GM12878 (cell line): ENCODE measurements around the gene SMCO4. TPM values are rescaled to one million over a fixed set of nuclear protein-coding genes. Genes with fewer than 3 reads are reported as not detected.

Source experiments
- BMI1 ChIP-seq: fragments of 450-650 bp; IDR thresholded peaks from 2 replicates; pipeline ENCODE4 v1.6.1; 2016; ENCODE audit warnings: mild to moderate bottlenecking, moderate library complexity, borderline replicate concordance
- CHD4 ChIP-seq: fragments of 200-600 bp; sonication (generic); IDR thresholded peaks from 2 replicates; pipeline ENCODE4 v1.6.1; 2016; ENCODE audit warnings: mild to moderate bottlenecking
- FOS ChIP-seq: IDR thresholded peaks from 3 replicates; pipeline ENCODE4 v1.6.1; 2011; ENCODE audit warnings: borderline replicate concordance; ENCODE audit not compliant: insufficient read length; ENCODE audit errors: extremely low read depth
- HSF1 ChIP-seq: fragments of 150-350 bp; IDR thresholded peaks from 2 replicates; pipeline ENCODE4 v1.6.1; 2014; ENCODE audit warnings: mild to moderate bottlenecking, low read depth, low read length
- IKZF2 ChIP-seq, 2 experiments: fragments of 450-650 bp; IDR thresholded peaks; 2 replicates each; pipeline ENCODE4 v1.6.1; 2017; ENCODE audit warnings: mild to moderate bottlenecking in 2 of 2, moderate library complexity in 2 of 2
- IRF5 ChIP-seq: fragments of 450-650 bp; IDR thresholded peaks from 2 replicates; pipeline ENCODE4 v1.6.1; 2017; ENCODE audit warnings: borderline replicate concordance
- JUNB ChIP-seq: IDR thresholded peaks from 2 replicates; pipeline ENCODE4 v1.6.1; 2016; ENCODE audit warnings: antibody characterized with exemption, mild to moderate bottlenecking
- KDM1A ChIP-seq: fragments of 200-600 bp; sonication (generic); IDR thresholded peaks from 2 replicates; pipeline ENCODE4 v1.6.1; 2016; ENCODE audit warnings: borderline replicate concordance
- KLF5 ChIP-seq: fragments of 450-650 bp; IDR thresholded peaks from 2 replicates; pipeline ENCODE4 v1.6.1; 2014; ENCODE audit warnings: mild to moderate bottlenecking; ENCODE audit not compliant: partially characterized antibody
- MEF2B ChIP-seq: fragments of 450-650 bp; IDR thresholded peaks from 2 replicates; pipeline ENCODE4 v1.6.1; 2018; ENCODE audit warnings: mild to moderate bottlenecking, moderate library complexity; ENCODE audit not compliant: partially characterized antibody, poor library complexity, severe bottlenecking
- MTA2 ChIP-seq: fragments of 450-650 bp; IDR thresholded peaks from 2 replicates; pipeline ENCODE4 v1.6.1; 2016; ENCODE audit warnings: low read depth, mild to moderate bottlenecking, moderate library complexity
- NFYB ChIP-seq: IDR thresholded peaks from 2 replicates; pipeline ENCODE4 v1.6.1; 2011; ENCODE audit warnings: low read depth, mild to moderate bottlenecking, low read length, improper control_type of control experiment, moderate library complexity; ENCODE audit not compliant: insufficient read depth
- NR2F1 ChIP-seq: fragments of 450-650 bp; conservative IDR thresholded peaks from 2 replicates; pipeline ENCODE4 v1.6.1; 2017; ENCODE audit warnings: mild to moderate bottlenecking
- PRDM15 ChIP-seq: fragments of 450-650 bp; formaldehyde crosslinking; IDR thresholded peaks from 2 replicates; pipeline ENCODE4 v1.4.0; 2020; ENCODE audit warnings: mild to moderate bottlenecking, moderate library complexity
- RUNX3 ChIP-seq: IDR thresholded peaks from 2 replicates; pipeline ENCODE4 v1.6.1; 2012; ENCODE audit warnings: low read length, inconsistent platforms
- ZNF274 ChIP-seq: IDR thresholded peaks from one replicate; pipeline ENCODE4 v1.8.0; 2011; ENCODE audit not compliant: insufficient read length, insufficient read depth
- ZNF687 ChIP-seq: fragments of 450-650 bp; IDR thresholded peaks from 2 replicates; pipeline ENCODE4 v1.6.1; 2017; ENCODE audit warnings: mild to moderate bottlenecking, moderate library complexity
- ZSCAN29 ChIP-seq: fragments of 450-650 bp; IDR thresholded peaks from 2 replicates; pipeline ENCODE4 v1.6.1; 2017; ENCODE audit warnings: mild to moderate bottlenecking, moderate library complexity
- polyA plus RNA-seq, 11 experiments: library from polyadenylated mRNA; depleted of rRNA in 4 of 11; unstranded in 6 of 11; stranded (reverse) in 5 of 11; fragments of >200 nt; fragmentation: Nextera tagmentation in 4 of 11; fragmentation: Illumina TruSeq in 1 of 11; extraction: Ambion mirVana in 4 of 11; extraction: Trizol in 1 of 11; gene quantifications; 1 replicate in 1 of 11; 2 replicates in 10 of 11; pipeline versions ENCODE4 v1.2.1 to v1.2.3, GENCODE V29; 2011 to 2016; ENCODE audit warnings: inconsistent platforms in 2 of 11, missing spikeins in 2 of 11, low read depth in 1 of 11
- total RNA-seq, 4 experiments: library from RNA; depleted of rRNA in 3 of 4; stranded (reverse); fragments of >200 nt in 3 of 4; fragmentation: Illumina TruSeq in 1 of 4; extraction: Trizol in 1 of 4; gene quantifications; 2 replicates each; pipeline versions ENCODE4 v1.2.1 to v1.2.3, GENCODE V29; 2013 to 2021
- TF ChIP-seq, protein P1 (sequence below): IDR thresholded peaks from 2 replicates; pipeline ENCODE4 v1.6.1; 2011; ENCODE audit warnings: borderline replicate concordance, low read depth, mild to moderate bottlenecking, moderate library complexity, mixed read lengths, low read length; ENCODE audit not compliant: insufficient read depth; ENCODE audit errors: extremely low read length

Gene SMCO4
- total and polyA plus RNA-seq, 10 of the 15 experiments (the other 5 are each of a cell fraction or from before 2014, with no cell fraction given), result 3.6 to 59.9 (median 27.9) TPM

GRCh38 chr11:93591247-93591898 lies 48.2 kb upstream of the SMCO4 start (continued):
- TF ChIP-seq IRF5, result no peak
- no peak for TF ChIP-seq CHD4
- no peak for TF ChIP-seq PRDM15 (CRISPR knock-in tag)
- TF ChIP-seq HSF1, result no peak
- no peak for TF ChIP-seq ZNF274
- TF ChIP-seq, protein P1, sequence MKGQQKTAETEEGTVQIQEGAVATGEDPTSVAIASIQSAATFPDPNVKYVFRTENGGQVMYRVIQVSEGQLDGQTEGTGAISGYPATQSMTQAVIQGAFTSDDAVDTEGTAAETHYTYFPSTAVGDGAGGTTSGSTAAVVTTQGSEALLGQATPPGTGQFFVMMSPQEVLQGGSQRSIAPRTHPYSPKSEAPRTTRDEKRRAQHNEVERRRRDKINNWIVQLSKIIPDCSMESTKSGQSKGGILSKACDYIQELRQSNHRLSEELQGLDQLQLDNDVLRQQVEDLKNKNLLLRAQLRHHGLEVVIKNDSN, result no peak
- TF ChIP-seq RUNX3, result peak; percentile 74
- no peak for TF ChIP-seq BMI1
- TF ChIP-seq MEF2B, result no peak
- no peak for TF ChIP-seq NFYB
- TF ChIP-seq KLF5, result no peak
- TF ChIP-seq IKZF2 (IDR thresholded peaks at IDR 0.05), result no peak; a peak in 1 of 4 replicates
- TF ChIP-seq MTA2, result peak; percentile 74
- no peak for TF ChIP-seq NR2F1
- TF ChIP-seq JUNB, result 0 out of 2 replicates have a peak, but pooled peaks have one; percentile 5
- TF ChIP-seq ZSCAN29, result no peak
- TF ChIP-seq ZNF687, result no peak
- TF ChIP-seq KDM1A, result no peak
- TF ChIP-seq FOS, result no peak
